Mesendoderm (in vitro differentiated cells): ENCODE results near the gene EML2.
A peak's percentile ranks its signal among the peaks of the same experiment; 100 is the strongest.
"Not testable (repeated sequence)": the region's sequence is repeated elsewhere in the genome, so short reads cannot be mapped to it uniquely, and the experiment has no call there.

Source experiments
- DNase-seq: peaks from one replicate; pipeline ENCODE4 v3.0.0; 2013
- H2AK5ac ChIP-seq: 2 replicates; pipeline ENCODE4 v1.6.1; 2013; ENCODE audit warnings: low read length, inconsistent platforms
- H2BK120ac ChIP-seq: 2 replicates; pipeline ENCODE4 v1.6.1; 2013; ENCODE audit warnings: low read depth, mild to moderate bottlenecking, low read length, moderate library complexity, mixed read lengths
- H2BK15ac ChIP-seq: replicated peaks from 2 replicates; pipeline ENCODE4 v1.6.1; 2013; ENCODE audit warnings: low read depth, mild to moderate bottlenecking, moderate library complexity
- H2BK5ac ChIP-seq: 2 replicates; pipeline ENCODE4 v1.6.1; 2013; ENCODE audit warnings: low read length, inconsistent platforms
- H3K18ac ChIP-seq: 2 replicates; pipeline ENCODE4 v1.6.1; 2013; ENCODE audit warnings: mild to moderate bottlenecking, low read length, mixed read lengths
- H3K23ac ChIP-seq: one replicate; pipeline ENCODE4 v1.6.1; 2013; ENCODE audit warnings: low read length
- H3K27ac ChIP-seq: 2 replicates; pipeline ENCODE4 v1.5.1; 2013; ENCODE audit warnings: low read depth, mild to moderate bottlenecking, inconsistent platforms, low read length, moderate library complexity
- H3K27me3 ChIP-seq: 2 replicates; pipeline ENCODE4 v1.6.1; 2013; ENCODE audit warnings: low read length, control low read depth, mild to moderate bottlenecking, inconsistent platforms; ENCODE audit not compliant: insufficient read depth, poor library complexity
- H3K36me3 ChIP-seq: 2 replicates; pipeline ENCODE4 v1.6.1; 2013; ENCODE audit warnings: low read length, inconsistent platforms; ENCODE audit not compliant: control insufficient read depth, insufficient read depth
- H3K4ac ChIP-seq: one replicate; pipeline ENCODE4 v1.6.1; 2013; ENCODE audit warnings: low read depth, mild to moderate bottlenecking, low read length, moderate library complexity
- H3K4me1 ChIP-seq: 2 replicates; pipeline ENCODE4 v1.6.1; 2013; ENCODE audit warnings: low read depth, low read length, inconsistent platforms; ENCODE audit not compliant: control insufficient read depth
- H3K4me2 ChIP-seq: 2 replicates; pipeline ENCODE4 v1.6.1; 2013; ENCODE audit warnings: low read length
- H3K4me3 ChIP-seq: 2 replicates; pipeline ENCODE4 v1.5.1; 2013; ENCODE audit warnings: mild to moderate bottlenecking, low read length
- H3K56ac ChIP-seq: one replicate; pipeline ENCODE4 v1.6.1; 2013; ENCODE audit warnings: low read length
- H3K79me1 ChIP-seq: 2 replicates; pipeline ENCODE4 v1.6.1; 2013; ENCODE audit warnings: low read length, inconsistent platforms
- H3K79me2 ChIP-seq: 2 replicates; pipeline ENCODE4 v1.6.1; 2013; ENCODE audit warnings: mild to moderate bottlenecking, low read length; ENCODE audit not compliant: control insufficient read depth, insufficient read depth
- H3K9ac ChIP-seq: 2 replicates; pipeline ENCODE4 v1.6.1; 2013; ENCODE audit warnings: low read length, inconsistent platforms
- H4K5ac ChIP-seq: one replicate; pipeline ENCODE4 v1.6.1; 2013; ENCODE audit warnings: low read length
- H4K8ac ChIP-seq: one replicate; pipeline ENCODE4 v1.6.1; 2013; ENCODE audit warnings: low read depth, mild to moderate bottlenecking, control low read depth, low read length, moderate library complexity
- WGBS: extraction: QIAGEN DNeasy Blood & Tissue Kit; methylation state at CpG from one replicate; pipeline ENCODE4 v1.1.7; 2013; ENCODE audit warnings: low lambda C conversion rate, missing lambda C conversion rate; ENCODE audit not compliant: insufficient coverage; ENCODE audit errors: extremely low coverage; 5-methylcytosine and 5-hydroxymethylcytosine counted together

Gene EML2

DNA sequence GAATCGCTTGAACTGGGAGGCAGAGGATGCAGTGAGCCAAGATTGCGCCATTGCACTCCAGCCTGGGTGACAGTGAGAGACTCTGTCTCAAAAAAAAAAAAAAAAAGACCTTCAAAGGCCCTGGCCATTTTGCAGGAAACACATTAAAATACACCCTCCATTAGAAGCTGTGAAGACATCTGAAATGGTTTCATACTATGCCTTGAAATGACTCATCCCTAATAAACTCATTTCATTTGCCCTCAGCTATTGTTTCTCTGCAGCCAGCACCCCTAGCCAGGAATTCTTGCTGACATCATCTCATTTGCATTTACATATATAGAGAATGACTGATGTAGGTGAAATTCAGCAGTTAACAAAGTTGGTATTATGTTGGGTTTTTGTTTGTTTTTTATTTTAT is 8.7 kb downstream of the EML2 start:
- no peak overlapping the region for H2BK120ac ChIP-seq
- no peaks in the 10 kb centered on the region for H3K79me1 ChIP-seq
- H3K56ac ChIP-seq: no peak overlapping the region
- no peak overlapping the region for H4K5ac ChIP-seq
- H2BK15ac ChIP-seq: no peak overlapping the region
- no peaks in the 10 kb centered on the region for H3K36me3 ChIP-seq
- no peak overlapping the region for H3K4me2 ChIP-seq
- DNase-seq: peak; percentile 92
- H3K23ac ChIP-seq: no peak overlapping the region
- H2BK5ac ChIP-seq: no peak overlapping the region
- no peak overlapping the region for H3K27ac ChIP-seq
- no peak overlapping the region for H3K4ac ChIP-seq
- no peaks in the 10 kb centered on the region for H3K79me2 ChIP-seq
- no peaks in the 10 kb centered on the region for H3K27me3 ChIP-seq
- H3K9ac ChIP-seq: no peak overlapping the region
- no peak overlapping the region for H2AK5ac ChIP-seq
- H4K8ac ChIP-seq: no peak overlapping the region
- H3K18ac ChIP-seq: no peak overlapping the region
- H3K4me3 ChIP-seq: no peak overlapping the region
- peaks cover 6% of the 10 kb centered on the region for H3K4me1 ChIP-seq
- WGBS: no CpG with 5 or more reads among the region's 2 CpGs

DNA sequence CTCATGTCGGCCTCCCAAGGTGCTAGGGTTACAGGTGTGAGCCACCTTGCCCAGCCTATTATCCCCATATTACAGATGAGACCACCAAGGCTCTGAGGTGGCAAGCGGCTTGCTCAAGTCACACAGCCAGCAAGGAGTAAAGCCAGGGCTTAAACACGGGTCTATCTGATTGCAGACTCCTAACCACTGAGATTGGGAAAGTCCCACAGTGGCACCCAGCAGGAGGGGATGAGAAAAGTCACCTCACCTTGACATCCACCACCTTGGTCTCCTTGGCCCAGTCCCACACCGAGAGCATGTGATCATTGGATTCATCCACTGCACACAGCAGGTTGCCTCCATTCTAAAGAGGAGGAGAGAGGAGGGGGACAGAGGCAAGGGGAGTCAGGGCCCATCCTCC is 9.5 kb downstream of the EML2 start:
- H2AK5ac ChIP-seq: no peak overlapping the region
- H3K36me3 ChIP-seq: no peaks in the 10 kb centered on the region
- H2BK5ac ChIP-seq: no peak overlapping the region
- H3K27me3 ChIP-seq: no peaks in the 10 kb centered on the region
- WGBS: no CpG with 5 or more reads among the region's 4 CpGs
- H3K4me1 ChIP-seq: peaks cover 6% of the 10 kb centered on the region
- H2BK15ac ChIP-seq: no peak overlapping the region
- no peaks in the 10 kb centered on the region for H3K79me2 ChIP-seq
- no peak for DNase-seq
- H3K9ac ChIP-seq: no peak overlapping the region
- no peak overlapping the region for H2BK120ac ChIP-seq
- H3K56ac ChIP-seq: no peak overlapping the region
- H4K8ac ChIP-seq: no peak overlapping the region
- H3K27ac ChIP-seq: no peak overlapping the region
- no peak overlapping the region for H3K23ac ChIP-seq
- H3K18ac ChIP-seq: no peak overlapping the region
- H4K5ac ChIP-seq: no peak overlapping the region
- no peaks in the 10 kb centered on the region for H3K79me1 ChIP-seq
- no peak overlapping the region for H3K4me3 ChIP-seq
- H3K4me2 ChIP-seq: no peak overlapping the region
- H3K4ac ChIP-seq: no peak overlapping the region

DNA sequence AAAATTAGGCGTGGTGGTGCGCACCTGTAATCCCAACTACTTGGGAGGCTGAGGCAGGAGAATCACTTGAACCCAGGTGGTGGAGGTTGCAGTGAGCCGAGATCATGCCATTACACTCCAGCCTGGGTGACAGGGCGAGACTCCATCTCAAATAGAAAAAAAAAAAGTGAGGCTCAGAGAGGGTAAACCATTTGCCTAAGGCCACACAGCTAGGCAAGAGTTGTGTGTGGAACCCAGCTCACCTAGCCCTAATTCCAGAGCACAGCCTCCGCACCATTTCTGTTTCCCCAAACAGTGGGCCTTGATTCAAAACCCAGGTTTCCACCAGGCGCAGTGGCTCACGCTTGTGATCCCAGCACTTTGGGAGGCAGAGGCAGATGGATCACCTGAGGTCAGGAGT is 11.0 kb downstream of the EML2 start:
- H3K9ac ChIP-seq, H3K79me2 ChIP-seq: not testable (repeated sequence)

DNA sequence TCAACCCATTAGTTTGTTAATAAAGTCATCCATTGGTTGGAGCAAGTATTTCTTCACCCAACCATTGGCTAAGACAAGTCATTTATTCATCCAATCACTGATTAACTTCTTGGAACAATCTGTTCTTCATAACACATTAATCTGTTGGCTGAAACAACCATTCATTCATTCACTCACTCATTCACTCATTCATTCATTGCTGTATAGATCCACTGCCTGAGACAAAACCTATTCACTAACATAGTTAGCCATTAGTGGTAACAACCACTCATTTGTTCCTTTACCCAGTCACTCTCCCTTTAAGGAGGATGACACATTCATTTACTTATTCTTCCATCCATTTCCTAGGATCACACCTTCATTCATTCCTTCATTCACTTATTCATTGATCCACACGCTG is 15.2 kb downstream of the EML2 start:
- no peak overlapping the region for H3K4me3 ChIP-seq
- no peak overlapping the region for H3K4me2 ChIP-seq
- no peak overlapping the region for H2AK5ac ChIP-seq
- H3K4me1 ChIP-seq: no peaks in the 10 kb centered on the region
- no peak overlapping the region for H4K8ac ChIP-seq
- H3K18ac ChIP-seq: no peak overlapping the region
- no peaks in the 10 kb centered on the region for H3K27me3 ChIP-seq
- no peaks in the 10 kb centered on the region for H3K79me1 ChIP-seq
- no peak overlapping the region for H3K27ac ChIP-seq
- H3K23ac ChIP-seq: no peak overlapping the region
- no peak overlapping the region for H4K5ac ChIP-seq
- H3K56ac ChIP-seq: no peak overlapping the region
- peaks cover 1% of the 10 kb centered on the region for H3K36me3 ChIP-seq
- DNase-seq: no peak
- no peak overlapping the region for H2BK5ac ChIP-seq
- H3K79me2 ChIP-seq: no peaks in the 10 kb centered on the region
- no peak overlapping the region for H2BK120ac ChIP-seq
- WGBS: no CpG with 5 or more reads among the region's 1 CpG
- H2BK15ac ChIP-seq: no peak overlapping the region
- no peak overlapping the region for H3K9ac ChIP-seq
- H3K4ac ChIP-seq: no peak overlapping the region

More for the DNA sequence above, 11.0 kb downstream of the EML2 start:
- not testable (repeated sequence) for H2BK5ac ChIP-seq, H3K18ac ChIP-seq, H3K27ac ChIP-seq, H3K4me3 ChIP-seq, H2BK15ac ChIP-seq, H2BK120ac ChIP-seq, H4K8ac ChIP-seq, H3K4me1 ChIP-seq, H3K4ac ChIP-seq, H3K36me3 ChIP-seq, H3K23ac ChIP-seq, H3K4me2 ChIP-seq, H3K27me3 ChIP-seq, H3K79me1 ChIP-seq, H3K56ac ChIP-seq, H2AK5ac ChIP-seq, DNase-seq, H4K5ac ChIP-seq
- WGBS: no CpG with 5 or more reads among the region's 7 CpGs

GRCh38 chr19:45621976-45622503 is 17.2 kb downstream of the EML2 start:
- Histone ChIP-seq H3K4me3 (no peak overlapping the region), H3K79me2 (no peaks in the 10 kb centered on the region), H3K4me1 (no peaks in the 10 kb centered on the region), H3K36me3 (peaks cover 1% of the 10 kb centered on the region), H3K27me3 (no peaks in the 10 kb centered on the region), H2BK15ac (no peak overlapping the region), H3K56ac (no peak overlapping the region), H3K23ac (no peak overlapping the region), H3K9ac (no peak overlapping the region), H2AK5ac (no peak overlapping the region), H3K18ac (no peak overlapping the region), H2BK120ac (no peak overlapping the region), H2BK5ac (no peak overlapping the region), H4K5ac (no peak overlapping the region), H3K4me2 (no peak overlapping the region), H4K8ac (no peak overlapping the region), H3K4ac (no peak overlapping the region), H3K79me1 (no peaks in the 10 kb centered on the region), H3K27ac (no peak overlapping the region)
- DNase-seq: no peak
- no CpG with 5 or more reads among the region's 6 CpGs for WGBS

- no peak for DNase-seq
- no peak overlapping the region for H2BK120ac ChIP-seq
- H3K56ac ChIP-seq: no peak overlapping the region
- H3K4me3 ChIP-seq: no peak overlapping the region
- H3K4ac ChIP-seq: no peak overlapping the region
- H3K27ac ChIP-seq: no peak overlapping the region
- H3K79me1 ChIP-seq: no peaks in the 10 kb centered on the region
- H3K27me3 ChIP-seq: no peaks in the 10 kb centered on the region
- WGBS: no CpG with 5 or more reads among the region's 17 CpGs
- H2BK5ac ChIP-seq: no peak overlapping the region
- peaks cover 1% of the 10 kb centered on the region for H3K36me3 ChIP-seq
- no peak overlapping the region for H3K23ac ChIP-seq
- H4K5ac ChIP-seq: no peak overlapping the region
- H2BK15ac ChIP-seq: no peak overlapping the region
- H2AK5ac ChIP-seq: no peak overlapping the region
- H4K8ac ChIP-seq: no peak overlapping the region
- no peaks in the 10 kb centered on the region for H3K79me2 ChIP-seq
- no peaks in the 10 kb centered on the region for H3K4me1 ChIP-seq
- H3K4me2 ChIP-seq: no peak overlapping the region
- no peak overlapping the region for H3K9ac ChIP-seq
- no peak overlapping the region for H3K18ac ChIP-seq
These were observed 17.8 kb downstream of the EML2 start for GRCh38 chr19:45621389-45621788.
